GM12878 (cell line): ENCODE data around the gene CNRIP1.

ENCODE experiments used
- CTCF ChIP-seq, 3 experiments: IDR thresholded peaks in 2 of 3; conservative IDR thresholded peaks in 1 of 3; 2 replicates each; pipeline ENCODE4 v1.5.1; 2011; ENCODE audit warnings: low read depth in 3 of 3, low read length in 3 of 3, mild to moderate bottlenecking in 3 of 3, control low read depth in 2 of 3, moderate library complexity in 2 of 3, inconsistent platforms in 1 of 3, mixed read lengths in 1 of 3; ENCODE audit not compliant: control insufficient read depth in 2 of 3, insufficient read depth in 1 of 3; ENCODE audit errors: extremely low read depth in 1 of 3
- EP300 ChIP-seq, 2 experiments: fragments of 150-350 bp in 1 of 2; IDR thresholded peaks; 2 replicates each; pipeline ENCODE4 v1.6.1; 2011 to 2012; ENCODE audit warnings: low read depth in 2 of 2, low read length in 2 of 2, borderline replicate concordance in 1 of 2, improper control_type of control experiment in 1 of 2, inconsistent platforms in 1 of 2; ENCODE audit not compliant: control insufficient read depth in 1 of 2
- ESRRA ChIP-seq: IDR thresholded peaks from 2 replicates; pipeline ENCODE4 v1.6.1; 2012; ENCODE audit warnings: mild to moderate bottlenecking, low read length, improper control_type of control experiment

- no peak for TF ChIP-seq CTCF (IDR thresholded peaks at IDR 0.05 in 2 of 3, conservative IDR thresholded peaks at IDR 0.05 in 1 of 3; ENCODE audit: control insufficient read depth in 2 of 3, extremely low read depth in 1 of 3, insufficient read depth in 1 of 3, low read depth in 3 of 3, low read length in 3 of 3)
- TF ChIP-seq ESRRA = no peak
- no peak for TF ChIP-seq EP300 (IDR thresholded peaks at IDR 0.05; ENCODE audit: borderline replicate concordance in 1 of 2, control insufficient read depth in 1 of 2, low read depth in 2 of 2, low read length in 2 of 2)
Measured at GRCh38 chr2:68333009-68333408, 13.3 kb upstream of the CNRIP1 start.
